Measurements from ENCODE around the gene AGBL4.

The AGBL4 gene

GRCh38 chr1:48939828-48940227 lies 1083.9 kb downstream of the AGBL4 start:
- DNase-seq: no peak

- no peak for DNase-seq
Measured at GRCh38 chr1:48939042-48939441, 1084.7 kb downstream of the AGBL4 start.

DNA sequence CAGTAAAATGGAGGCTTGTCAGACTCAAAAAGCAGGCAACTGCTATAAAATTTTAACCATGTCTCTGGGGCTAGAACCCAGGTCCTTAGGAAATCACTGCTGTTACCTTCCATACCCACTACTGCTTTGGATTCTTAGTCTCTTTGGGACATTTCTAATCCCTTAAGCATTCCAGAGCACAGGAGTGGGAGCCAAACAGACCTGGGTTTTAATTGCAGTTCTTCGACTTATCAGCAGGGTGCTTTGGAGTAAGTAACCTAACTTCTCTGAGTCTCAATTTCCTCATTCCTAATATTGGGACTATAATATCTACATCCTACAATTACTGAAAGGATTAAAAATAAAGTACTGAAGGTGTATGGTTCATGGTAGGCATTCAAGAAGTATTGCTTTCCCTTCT lies 1086.0 kb downstream of the AGBL4 start:
- no peak for DNase-seq

- no peak for DNase-seq
Measured at GRCh38 chr1:48936436-48936835, 1087.3 kb downstream of the AGBL4 start.

GRCh38 chr1:48932366-48932765 lies 1091.4 kb downstream of the AGBL4 start:
- DNase-seq: no peak

GRCh38 chr1:48931506-48932192 lies 1092.1 kb downstream of the AGBL4 start:
- DNase-seq: no peak

DNA sequence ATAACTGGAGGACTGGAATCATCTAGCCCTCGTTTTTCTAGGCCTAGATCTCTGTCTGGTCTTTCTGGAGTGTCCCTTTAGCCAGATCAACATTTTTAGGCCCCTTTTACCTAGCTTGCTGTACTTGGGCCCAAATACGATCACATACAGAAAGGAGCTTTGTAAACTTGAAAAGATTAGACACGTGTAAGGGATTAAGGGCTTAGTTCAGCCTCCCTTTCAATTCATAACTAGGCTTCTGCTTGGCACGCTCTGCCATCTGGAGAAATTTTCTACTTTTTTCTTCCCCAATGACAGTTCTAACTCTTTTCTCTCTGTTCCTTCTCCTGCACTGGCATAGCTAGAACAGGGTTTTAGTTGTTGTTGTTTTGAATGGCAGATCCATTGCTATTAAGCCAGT lies 1093.7 kb downstream of the AGBL4 start:
- no peak for DNase-seq

DNA sequence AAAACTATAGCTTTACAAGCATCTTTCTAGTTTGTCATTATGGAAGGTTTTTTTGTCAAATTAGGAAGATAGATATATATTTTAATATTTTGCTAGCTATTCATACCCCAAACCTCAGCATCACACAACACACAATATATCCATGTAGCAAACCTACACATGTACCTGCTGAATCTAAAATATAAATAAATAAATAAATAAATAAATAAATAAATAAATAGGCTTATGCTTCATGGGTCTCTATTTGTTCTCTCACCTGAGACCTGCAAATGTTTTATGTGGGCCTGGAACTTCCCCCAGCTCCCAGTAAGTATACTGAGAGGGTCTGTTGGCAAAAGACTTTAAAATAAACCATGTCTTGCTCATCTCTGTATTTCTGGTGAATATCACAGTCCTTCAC lies 1099.7 kb downstream of the AGBL4 start:
- no peak for DNase-seq

GRCh38 chr1:48923116-48923515 lies 1100.6 kb downstream of the AGBL4 start:
- no peak for DNase-seq

DNA sequence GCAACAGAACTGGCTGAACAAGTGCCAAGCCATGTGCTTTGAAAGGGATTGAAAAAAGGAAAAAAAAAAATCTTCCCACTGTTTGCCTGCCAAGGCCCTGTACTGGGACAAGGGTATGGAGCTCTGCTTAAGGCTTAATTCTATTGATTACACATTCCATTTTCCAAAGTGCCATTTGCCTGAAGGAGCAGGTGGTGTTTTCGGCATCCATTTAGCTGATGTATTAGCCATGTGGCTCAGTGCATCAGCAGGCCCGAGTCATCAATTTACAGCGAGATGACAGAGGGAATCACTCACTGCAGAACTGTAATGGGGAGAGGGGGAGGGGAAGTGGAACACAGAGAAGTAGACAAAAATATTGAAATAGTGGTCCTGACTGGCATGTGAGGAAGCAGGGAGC lies 1102.9 kb downstream of the AGBL4 start:
- no peak for DNase-seq

DNA sequence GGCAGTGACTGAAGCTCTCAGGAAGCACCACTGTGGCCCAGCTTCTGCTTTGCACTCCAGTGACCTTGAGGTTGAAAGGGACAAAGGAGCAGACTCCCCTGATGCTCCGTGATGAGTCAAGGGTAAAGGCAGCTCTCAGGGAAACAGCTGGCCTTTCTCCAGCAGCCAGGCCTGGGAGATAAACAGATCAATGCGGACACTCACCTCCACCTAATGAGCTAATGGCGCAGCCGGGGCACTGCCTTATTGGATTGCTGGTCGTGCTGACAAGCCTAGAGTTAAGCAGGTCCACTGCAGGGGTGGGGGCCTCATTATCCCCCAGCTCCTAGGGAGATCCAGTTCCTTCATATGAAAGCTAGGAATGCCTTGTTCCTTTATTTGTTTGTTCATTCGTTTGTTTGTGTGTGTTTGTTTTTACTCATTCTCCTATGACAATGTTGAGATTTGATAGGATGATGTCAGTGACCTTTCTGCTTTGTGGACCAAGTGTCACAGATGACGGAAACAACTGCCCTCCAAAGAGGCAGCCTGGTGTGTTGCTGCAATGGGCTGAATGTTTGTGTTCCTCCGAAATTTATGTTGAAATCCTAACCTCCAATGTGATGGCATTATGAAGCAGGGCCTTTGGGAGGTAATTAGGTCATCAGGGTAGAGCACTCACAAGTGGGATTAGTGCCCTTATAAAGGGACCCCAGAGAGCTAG lies 1105.7 kb downstream of the AGBL4 start:
- DNase-seq: no peak

DNA sequence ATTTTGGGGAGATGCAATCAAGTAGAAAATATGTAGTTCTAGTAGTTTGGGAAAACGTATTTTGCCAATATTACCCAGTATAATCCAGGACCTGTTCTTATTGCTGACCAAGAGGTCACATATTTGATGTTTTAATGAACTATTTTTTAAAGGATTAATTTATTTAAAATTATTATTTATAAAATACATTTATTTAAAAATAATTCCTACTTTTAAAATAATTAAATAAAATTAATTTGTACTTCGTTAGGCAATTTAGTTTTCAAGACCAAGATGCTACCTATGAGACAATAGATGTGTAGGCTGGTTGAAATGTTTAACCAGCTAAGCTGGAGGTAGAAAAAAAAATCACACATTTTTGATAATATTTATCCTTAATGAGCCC lies 1106.7 kb downstream of the AGBL4 start:
- DNase-seq: no peak

DNA sequence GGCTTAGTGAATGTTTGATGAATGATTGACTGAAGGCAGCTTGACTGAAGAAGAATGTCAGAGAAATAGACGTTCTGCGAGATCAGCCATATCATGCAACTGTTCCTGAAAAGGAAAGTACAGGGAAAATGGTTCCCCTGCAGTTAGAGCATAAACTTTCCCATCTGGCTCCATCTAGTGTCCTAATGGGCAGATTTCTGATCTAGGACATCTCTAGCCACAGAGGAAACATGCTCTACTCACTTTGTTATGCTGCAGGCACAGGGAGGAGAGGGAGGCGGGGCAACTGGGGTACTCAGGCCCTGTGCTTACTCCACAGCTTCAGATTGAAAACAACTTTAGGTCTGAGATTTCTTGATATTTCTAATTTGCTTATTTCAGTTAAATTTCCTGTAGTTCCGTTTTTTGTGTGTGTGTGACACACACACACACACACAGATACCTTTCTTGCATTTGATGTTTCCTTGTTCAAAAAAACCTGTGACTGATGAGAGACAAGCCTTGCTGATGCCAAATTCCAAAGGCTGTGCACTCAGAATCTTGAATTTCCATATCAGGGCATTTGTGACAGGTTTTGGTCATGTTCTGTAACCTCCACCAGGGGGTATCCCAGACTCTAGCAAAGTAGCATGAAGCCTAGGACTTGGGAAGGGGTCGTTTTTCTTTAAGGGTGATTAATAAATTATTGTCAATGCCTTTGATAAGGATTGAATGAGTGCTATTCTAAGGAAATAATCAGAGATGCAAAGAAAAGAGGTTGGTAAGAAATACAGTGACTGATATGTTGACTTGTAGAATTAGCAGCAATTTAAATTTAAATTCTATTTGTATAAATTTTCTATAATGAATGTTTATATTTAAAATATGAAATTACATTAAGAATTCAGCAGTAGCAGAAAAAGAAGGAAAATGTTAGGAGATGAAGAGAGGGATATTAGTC lies 1107.4 kb downstream of the AGBL4 start:
- peak; percentile 32 for DNase-seq

GRCh38 chr1:48908606-48909005 lies 1115.1 kb downstream of the AGBL4 start:
- no peak for DNase-seq

- no peak for DNase-seq
Measured at GRCh38 chr1:48906729-48907128, 1117.0 kb downstream of the AGBL4 start.

DNA sequence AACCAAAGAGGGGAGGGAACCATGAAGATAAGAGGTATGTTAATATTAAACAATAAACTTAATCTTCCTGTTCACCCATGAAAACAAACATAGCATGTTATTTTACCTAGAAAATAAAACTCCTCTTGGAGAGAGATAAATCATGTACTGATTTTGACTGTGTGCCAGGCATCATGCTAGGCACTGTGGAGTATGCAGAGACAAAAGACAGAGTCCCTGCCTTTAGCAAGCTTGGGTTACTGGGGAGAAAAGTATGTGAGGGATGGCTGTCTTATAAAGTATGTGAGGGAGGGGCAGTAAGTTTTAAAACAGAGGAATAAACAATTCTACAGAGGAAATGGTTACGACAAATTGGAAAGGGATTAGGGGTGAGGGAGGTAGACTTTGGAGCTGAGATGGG lies 1117.6 kb downstream of the AGBL4 start:
- DNase-seq: no peak

DNA sequence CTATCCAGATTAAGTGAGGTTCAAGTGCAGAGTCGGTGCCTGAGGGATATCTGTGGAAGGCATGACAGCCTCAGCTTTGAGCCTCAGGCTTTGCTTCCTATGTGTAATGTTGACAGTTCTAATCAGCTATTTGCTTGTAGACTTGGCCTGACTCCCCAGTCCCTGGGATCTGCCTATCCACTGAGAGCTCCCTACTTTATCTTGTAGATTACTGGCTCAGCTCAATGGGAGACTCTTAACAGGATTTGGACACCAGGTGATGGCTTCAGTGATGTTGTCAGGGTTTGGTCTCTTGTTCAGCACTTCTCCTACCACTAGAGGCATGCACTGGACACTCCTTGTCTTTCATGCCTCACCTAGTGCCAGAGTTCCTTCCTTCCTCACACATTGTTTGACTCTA lies 1120.5 kb downstream of the AGBL4 start:
- DNase-seq: no peak

DNA sequence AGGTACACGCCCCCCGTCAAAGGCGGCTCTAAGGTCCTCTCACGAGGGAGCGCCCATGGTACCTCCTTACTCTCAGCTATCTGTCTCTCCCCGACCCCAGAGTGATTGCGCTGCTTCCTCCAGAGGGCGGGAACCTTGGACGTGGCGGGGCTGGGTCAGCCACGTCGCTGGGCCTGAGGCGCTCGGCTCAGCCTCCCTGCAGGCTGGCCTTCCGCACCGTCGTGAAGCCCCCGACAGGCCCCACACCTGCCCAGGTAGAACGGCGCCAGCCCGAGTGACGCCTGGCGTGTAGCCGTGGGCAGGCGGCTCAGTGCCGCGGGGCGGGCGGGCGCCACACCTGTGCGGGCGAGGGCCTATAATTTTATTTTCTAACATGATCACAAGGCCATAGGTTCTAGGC lies 1124.9 kb downstream of the AGBL4 start:
- no peak for DNase-seq

DNA sequence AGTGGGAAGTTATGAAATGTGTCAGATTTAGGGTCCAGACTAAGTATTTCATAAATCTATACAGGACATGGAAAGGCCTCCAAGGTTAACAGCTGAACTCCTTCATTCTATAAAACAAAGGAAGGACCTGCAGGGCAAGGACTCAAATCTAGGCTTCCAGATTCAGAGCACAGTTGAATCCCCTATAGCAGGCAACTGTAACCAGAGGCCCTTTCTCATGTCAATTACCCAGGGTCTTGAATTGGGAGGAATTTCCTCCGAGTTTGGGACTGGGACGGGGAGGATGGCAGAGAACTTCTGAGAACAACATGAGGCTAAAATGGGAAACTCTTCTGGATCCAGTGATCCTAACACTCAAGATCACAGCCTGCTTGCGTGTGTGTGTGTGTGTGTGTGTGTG lies 1134.1 kb downstream of the AGBL4 start:
- no peak for DNase-seq

GRCh38 chr1:48889082-48889481 lies 1134.7 kb downstream of the AGBL4 start:
- no peak for DNase-seq

- DNase-seq: no peak
Measured at GRCh38 chr1:48887796-48888195, 1136.0 kb downstream of the AGBL4 start.

DNA sequence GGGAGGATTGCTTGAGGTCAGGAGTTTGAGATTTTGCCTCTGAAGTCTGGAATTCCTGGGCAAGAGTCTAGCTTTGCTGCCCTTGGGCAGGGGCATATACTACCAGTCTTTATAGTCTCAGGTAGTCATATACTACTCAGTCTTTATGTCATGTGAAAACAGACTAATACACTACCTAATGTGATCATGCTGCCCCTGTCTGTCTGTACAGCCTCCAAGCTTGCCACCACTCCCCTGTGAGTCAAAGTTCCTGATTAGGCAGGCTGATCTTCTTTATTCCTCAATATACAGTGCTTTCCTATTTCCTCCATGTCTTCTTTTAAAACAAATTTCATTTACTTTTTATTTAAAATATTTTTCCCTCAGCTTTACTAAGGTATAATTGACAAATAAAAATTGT lies 1141.7 kb downstream of the AGBL4 start:
- no peak for DNase-seq

- peak; percentile 8 for DNase-seq
Measured at GRCh38 chr1:48878191-48878940, 1145.4 kb downstream of the AGBL4 start.

All from hematopoietic multipotent progenitor cell treated with erythropoietin and hydrocortisone succinate and interleukin-3 and kit ligand, for 6 days (in vitro differentiated cells).